GF-D8 (cell line): ENCODE results near the gene RBFOX1.

ENCODE experiments used
- DNase-seq: peaks from one replicate; lab custom pipeline; 2025; lab: John Stamatoyannopoulos, UW

Gene RBFOX1

DNA sequence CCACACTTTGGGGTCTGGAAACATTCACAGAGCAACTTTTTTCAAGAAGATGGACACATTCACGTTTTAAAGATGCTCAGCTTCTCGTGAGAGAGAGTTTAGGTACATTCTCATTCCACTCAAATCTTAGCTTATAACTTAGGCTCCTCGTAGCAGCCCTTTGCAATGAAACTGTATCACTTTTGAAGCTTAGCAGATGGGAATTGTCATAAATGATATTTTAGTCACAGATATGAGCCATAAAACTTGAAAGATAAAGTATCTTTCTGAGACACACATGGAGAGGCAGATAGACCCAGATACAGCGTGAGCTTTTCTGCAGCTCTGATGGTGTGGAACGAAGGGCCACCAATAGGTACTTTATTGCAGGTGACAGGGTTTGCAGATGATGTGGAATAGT lies 41.1 kb downstream of the RBFOX1 start:
- DNase-seq, result no peak

DNA sequence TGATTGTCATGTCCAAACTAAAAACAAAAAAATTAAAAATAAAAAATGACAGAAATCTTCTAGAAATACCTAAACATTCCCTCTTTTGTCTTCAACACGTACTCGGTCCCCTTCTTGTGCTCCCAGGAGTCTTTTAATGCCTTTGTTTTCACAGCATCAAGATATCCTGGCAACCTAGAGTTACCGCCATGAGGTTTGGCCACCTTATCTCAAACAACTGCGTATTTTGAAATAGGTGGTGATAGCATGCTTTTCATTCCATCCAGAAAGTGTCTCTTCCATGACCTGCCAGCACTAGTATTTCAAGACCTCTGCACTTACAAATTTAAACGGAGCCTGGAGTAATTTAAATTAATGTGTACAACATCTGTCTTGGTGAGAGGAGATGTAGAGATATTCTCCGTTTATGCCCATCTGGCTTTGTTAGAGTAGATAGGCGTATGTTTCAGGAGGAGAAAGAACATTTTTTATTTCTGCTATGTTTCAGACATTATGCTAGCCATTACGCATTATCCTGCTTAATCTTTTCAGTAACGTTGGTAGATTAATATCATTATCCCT lies 42.0 kb downstream of the RBFOX1 start:
- no peak for DNase-seq

DNA sequence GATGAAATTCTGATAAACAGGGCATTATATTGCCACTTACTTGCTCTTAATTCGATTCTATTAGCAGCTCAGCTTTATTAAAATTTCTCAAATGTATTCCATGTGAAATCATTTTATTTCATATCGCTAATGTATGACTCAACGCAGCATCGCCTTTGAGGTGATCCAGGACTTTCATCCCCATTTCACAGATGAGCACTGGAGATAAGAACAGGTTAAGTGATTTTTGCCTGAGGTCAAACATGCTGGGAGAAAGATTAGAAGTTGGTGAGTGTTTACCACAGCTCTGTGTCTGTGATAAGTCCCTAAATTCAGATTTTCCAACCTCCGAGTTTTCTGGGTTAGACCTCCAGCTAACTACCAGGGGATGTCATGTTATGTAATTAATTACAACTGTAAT lies 43.6 kb downstream of the RBFOX1 start:
- DNase-seq, result no peak

- no peak for DNase-seq
Observed at GRCh38 chr16:7377231-7377630, 44.6 kb downstream of the RBFOX1 start.

GRCh38 chr16:7378024-7378695 lies 45.5 kb downstream of the RBFOX1 start:
- no peak for DNase-seq

GRCh38 chr16:7380441-7380840 lies 47.8 kb downstream of the RBFOX1 start:
- DNase-seq, result no peak

DNA sequence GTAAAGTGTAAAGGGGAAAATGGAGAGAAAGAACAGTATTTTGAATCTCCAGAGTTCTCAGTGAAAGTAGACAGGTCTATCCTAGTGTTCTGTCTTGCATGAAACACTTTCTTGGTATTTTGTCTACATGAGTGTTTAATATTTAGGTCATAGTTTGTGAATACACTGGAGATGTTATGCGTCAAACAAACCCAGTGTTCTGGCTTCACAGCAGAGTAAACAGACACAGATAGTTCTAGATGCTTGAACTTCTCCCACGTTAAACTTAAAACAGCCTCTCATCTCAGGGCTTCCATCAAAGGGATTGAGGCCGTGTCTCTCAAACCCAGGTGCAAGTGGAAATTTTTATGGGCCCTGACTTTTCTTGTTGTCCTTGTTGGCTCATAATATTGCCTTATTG lies 48.3 kb downstream of the RBFOX1 start:
- no peak for DNase-seq

GRCh38 chr16:7381671-7382070 lies 49.0 kb downstream of the RBFOX1 start:
- no peak for DNase-seq

DNA sequence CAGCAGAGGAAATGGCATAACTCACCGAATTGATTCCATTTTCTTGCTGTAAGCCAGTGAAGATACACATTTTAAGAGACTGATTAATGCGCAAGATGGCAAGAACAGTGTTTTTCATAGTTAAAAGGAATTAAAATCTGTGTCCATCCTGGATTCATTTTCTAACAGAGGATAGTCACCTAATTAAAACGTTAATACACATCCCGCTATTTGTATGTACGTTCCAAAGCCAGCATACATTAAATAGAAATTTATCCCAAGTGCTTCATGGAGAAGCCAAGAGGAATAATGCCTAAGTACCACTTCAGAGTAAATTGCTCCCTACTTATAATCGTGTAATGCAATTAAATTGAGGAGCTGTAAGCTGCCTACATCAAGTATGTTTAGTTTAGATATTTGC lies 49.9 kb downstream of the RBFOX1 start:
- no peak for DNase-seq

- DNase-seq, result no peak
Observed at GRCh38 chr16:7390974-7391373, 58.3 kb downstream of the RBFOX1 start.

DNA sequence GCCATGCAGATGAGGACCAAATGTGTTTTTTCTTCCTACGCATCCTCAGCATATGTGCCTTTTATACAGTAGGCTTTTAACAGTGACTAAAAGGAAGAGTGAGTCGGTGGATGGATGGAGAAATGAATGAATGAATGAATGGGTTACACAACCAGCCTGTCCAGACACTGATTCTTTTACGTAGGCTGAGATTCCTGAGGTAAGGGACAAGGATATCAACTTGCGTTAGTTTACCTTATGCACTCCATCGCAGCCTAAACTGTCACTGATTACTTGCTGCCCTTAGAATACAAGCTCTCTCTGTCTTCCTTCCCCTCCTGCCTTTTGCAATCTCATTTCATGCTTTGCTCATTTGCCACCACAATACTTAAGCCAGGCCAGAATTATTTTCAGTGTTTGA lies 59.0 kb downstream of the RBFOX1 start:
- no peak for DNase-seq

DNA sequence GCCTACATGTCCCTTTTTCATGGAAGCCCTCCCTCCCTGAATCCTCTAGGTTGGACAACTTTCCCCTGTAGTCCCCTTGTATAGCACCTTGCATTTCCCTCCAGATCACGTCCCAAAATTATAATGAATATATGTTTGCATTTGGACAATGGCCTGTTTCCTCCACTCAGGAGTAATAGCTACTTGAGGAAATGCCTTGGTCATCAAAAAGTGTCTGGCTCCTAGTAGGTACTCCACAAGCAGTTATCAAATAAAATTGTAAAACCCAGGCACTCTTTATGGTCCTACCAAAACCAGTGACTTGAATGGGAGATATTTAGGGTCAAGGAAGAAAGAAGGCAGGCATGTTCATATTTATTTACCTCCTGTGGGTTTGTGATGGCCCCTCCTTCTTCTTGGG lies 59.6 kb downstream of the RBFOX1 start:
- no peak for DNase-seq

DNA sequence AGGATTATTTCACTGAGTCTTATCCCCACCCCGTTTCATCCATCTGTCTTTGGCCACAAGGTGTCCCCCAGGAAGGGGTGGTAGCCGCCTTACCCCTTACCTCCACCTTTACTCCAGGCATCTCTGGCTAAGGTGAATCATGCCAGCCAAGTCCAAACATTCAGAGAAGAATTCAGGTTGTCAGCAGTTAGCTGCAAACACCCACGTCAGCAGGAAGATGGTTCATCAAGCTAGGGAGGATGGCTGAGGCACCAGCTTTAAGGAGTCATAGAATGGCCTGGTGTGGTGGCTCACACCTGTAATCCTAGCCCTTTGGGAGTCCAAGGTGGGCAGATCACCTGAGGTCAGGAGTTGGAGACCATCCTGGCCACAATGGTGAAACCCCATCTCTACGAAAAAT lies 61.0 kb downstream of the RBFOX1 start:
- DNase-seq, result no peak

- no peak for DNase-seq
Observed at GRCh38 chr16:7394720-7395336, 62.2 kb downstream of the RBFOX1 start.

DNA sequence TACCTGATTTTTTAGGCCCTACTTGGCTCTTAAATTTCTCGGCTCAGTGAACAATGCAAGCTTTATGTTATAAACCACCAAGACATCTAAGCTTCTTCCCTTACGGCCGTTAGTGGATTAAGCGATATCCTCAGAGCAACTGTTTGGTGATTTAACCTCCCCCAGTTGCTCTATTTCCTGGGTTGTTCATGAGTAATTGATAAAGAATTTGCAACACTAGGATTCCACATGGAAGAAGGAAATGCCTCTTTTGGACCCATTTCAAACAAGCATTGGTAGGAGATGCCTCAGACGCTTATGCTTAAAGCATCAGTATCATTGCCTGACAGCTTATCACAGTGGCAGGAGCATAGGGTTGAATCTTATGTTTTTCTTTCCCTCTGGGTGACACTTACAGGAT lies 65.3 kb downstream of the RBFOX1 start:
- DNase-seq, result no peak

DNA sequence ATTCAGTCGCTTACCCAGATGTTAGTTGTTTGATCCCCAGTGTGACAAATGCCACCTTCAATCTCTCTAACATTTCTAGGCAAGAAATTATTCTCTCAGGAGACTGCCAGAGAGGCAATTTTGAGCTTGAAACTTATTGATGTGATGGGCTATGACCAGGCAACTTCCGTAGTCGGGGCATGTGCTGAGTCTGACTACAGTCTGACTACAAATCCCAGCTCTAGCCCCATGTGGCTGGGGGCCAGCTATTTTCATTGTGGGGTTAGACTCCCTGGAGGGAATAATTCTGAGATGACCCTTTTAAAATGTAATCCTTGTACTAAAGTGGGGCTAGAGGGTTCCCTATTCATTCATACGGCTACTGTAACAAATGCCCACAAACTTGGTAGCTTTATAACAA lies 65.9 kb downstream of the RBFOX1 start:
- no peak for DNase-seq

DNA sequence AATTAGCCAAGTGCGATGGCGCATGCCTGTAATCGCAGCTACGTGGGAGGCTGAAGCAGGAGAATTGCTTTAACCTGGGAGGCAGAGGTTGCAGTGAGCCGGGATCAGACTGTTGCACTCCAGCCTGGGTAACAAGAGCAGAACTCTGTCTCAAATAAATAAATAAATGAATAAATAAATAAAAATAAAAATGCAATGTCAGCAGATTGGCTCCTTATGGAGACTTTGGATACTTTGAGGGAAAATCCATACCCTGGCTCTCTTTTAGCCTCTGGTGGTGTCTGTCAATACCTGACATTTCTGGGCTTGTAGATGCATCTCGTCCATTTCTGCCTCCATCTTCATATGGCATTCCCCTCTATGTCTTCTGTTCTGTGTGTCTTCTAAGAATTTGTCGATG lies 66.7 kb downstream of the RBFOX1 start:
- DNase-seq, result no peak

- no peak for DNase-seq
Observed at GRCh38 chr16:7400117-7400890, 67.7 kb downstream of the RBFOX1 start.

DNA sequence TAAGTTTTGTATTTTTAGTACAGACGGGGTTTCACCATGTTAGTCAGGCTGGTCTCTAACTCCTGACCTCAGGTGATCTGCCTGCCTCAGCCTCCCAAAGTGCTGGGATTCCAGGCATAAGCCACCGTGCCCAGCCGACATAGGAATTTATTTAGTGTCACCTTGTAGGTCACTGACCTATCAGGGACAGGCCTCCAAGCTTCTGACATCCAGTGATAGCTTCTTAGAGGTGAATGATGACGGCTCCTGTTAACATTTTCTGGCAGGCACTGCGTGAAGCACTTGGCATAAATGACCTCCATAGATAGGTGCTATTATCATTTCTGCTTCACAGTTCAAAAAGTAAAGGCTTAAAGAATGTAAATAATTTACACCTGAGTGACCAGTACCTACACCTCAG lies 71.6 kb downstream of the RBFOX1 start:
- no peak for DNase-seq

GRCh38 chr16:7405166-7405565 lies 72.5 kb downstream of the RBFOX1 start:
- DNase-seq, result no peak

DNA sequence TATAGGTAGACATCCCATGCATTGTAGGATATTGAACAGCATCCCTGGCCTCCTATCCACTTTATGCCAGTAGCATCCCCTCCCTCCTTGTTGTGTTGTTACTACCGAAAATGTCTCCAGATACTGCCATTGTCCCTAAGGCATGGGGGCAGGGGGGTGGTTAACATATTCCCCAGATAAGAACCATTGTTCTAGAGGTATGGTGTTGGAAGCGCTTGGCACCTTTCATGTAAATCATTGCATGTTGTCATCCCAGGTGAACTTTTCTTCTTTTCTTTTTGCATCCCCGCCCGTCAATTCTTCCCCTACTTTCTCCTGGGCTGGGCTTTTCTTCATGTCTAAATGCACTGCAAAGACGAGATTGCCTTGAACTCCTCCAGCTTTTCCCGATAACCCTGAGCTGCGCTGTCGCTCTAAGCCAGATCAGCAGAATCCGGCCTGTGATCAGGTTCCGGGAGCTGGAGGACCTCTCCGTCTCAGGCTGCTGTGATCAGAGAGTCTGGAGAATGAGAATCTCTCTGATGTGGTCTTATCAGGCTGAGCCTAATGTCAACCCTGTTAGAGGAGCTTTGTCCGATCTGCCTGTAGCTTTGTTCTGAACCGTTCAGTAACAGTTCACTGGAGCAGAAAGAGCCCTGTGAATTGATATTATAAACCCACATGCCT lies 76.2 kb downstream of the RBFOX1 start:
- no peak for DNase-seq

- DNase-seq, result no peak
Observed at GRCh38 chr16:7419441-7419840, 86.8 kb downstream of the RBFOX1 start.

- no peak for DNase-seq
Observed at GRCh38 chr16:7420079-7420478, 87.4 kb downstream of the RBFOX1 start.
